Measurements from ENCODE around the gene RGS7.

RGS7 gene

GRCh38 chr1:240816472-240816871 is 540.5 kb downstream of the RGS7 start:
- TF ChIP-seq, protein P1, sequence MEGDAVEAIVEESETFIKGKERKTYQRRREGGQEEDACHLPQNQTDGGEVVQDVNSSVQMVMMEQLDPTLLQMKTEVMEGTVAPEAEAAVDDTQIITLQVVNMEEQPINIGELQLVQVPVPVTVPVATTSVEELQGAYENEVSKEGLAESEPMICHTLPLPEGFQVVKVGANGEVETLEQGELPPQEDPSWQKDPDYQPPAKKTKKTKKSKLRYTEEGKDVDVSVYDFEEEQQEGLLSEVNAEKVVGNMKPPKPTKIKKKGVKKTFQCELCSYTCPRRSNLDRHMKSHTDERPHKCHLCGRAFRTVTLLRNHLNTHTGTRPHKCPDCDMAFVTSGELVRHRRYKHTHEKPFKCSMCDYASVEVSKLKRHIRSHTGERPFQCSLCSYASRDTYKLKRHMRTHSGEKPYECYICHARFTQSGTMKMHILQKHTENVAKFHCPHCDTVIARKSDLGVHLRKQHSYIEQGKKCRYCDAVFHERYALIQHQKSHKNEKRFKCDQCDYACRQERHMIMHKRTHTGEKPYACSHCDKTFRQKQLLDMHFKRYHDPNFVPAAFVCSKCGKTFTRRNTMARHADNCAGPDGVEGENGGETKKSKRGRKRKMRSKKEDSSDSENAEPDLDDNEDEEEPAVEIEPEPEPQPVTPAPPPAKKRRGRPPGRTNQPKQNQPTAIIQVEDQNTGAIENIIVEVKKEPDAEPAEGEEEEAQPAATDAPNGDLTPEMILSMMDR (conservative IDR thresholded peaks at IDR 0.05; ENCODE audit: low read depth): no peak
- POLR2A ChIA-PET (ENCODE audit: low non-redundant PET): no interaction called here
- DNase-seq (ENCODE audit: low spot score): no peak
- no peak overlapping the region for H3K27ac ChIP-seq
- CTCF ChIA-PET: no interaction called here

- POLR2A ChIA-PET (ENCODE audit: low non-redundant PET): no interaction called here
- TF ChIP-seq, protein P1 (conservative IDR thresholded peaks at IDR 0.05; ENCODE audit: low read depth): no peak
- no peak for DNase-seq (ENCODE audit: low spot score)
- CTCF ChIA-PET: no interaction called here
- H3K27ac ChIP-seq: no peak overlapping the region
Observed at GRCh38 chr1:240813720-240814119, 543.3 kb downstream of the RGS7 start.

DNA sequence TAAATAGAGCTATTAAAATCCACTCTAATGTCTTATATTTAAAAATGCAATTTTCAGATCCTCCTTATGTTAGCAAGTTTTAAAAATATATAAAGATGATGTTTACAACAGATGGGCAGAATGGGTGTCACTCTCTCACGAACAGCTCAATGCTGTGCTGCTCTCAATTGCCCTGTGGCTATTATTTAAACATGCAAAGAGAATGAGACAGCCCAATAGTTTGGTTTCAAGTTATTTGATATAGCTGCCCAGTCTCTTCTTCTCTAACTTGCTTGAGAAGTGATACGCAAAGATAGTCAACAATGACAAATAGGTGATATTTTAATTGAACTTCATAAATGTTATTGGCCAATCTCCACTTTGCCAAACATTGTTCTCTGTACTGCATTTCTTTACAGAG is 545.7 kb downstream of the RGS7 start:
- TF ChIP-seq, protein P1 (conservative IDR thresholded peaks at IDR 0.05; ENCODE audit: low read depth): no peak
- ChIA-PET CTCF (interaction anchor here (0.6 to 0.7 kb wide), 2 partner anchors 149 to 1304 kb away, joined by 4 to 5 read pairs; no protein-coding TSS in a partner anchor), POLR2A (ENCODE audit: low non-redundant PET) (no interaction called here)
- H3K27ac ChIP-seq: no peak overlapping the region
- no peak for DNase-seq (ENCODE audit: low spot score)

- ChIA-PET CTCF (no interaction called here), POLR2A (ENCODE audit: low non-redundant PET) (no interaction called here)
- TF ChIP-seq, protein P1 (conservative IDR thresholded peaks at IDR 0.05; ENCODE audit: low read depth): no peak
- DNase-seq (ENCODE audit: low spot score): no peak
- no peak overlapping the region for H3K27ac ChIP-seq
Observed at GRCh38 chr1:240808381-240808780, 548.6 kb downstream of the RGS7 start.

DNA sequence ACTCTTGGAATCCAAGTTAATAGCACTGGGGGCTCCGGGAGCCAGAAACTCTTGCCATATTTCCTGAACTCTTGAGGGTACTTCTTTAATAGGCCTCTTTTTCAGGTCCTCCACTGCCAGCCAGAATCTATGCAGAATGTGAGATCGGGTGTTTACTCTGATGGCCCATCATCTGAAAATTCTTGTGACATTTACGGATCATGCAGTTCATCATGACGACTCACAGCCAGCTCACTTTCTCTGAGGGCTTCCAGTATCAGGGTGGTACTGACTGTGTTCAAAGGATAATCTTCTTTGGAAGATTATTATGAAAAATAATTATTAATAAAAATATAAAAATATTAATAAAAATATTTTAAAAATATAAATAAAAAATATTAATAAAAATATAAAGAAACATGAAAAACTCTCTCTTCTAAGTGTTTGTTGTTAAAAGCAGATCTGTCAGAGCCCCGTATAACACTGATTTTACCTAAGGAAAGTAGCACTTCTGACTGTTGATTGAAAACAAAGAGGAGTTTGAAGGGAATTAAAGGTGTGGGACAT is 550.7 kb downstream of the RGS7 start:
- no peak overlapping the region for H3K27ac ChIP-seq
- no peak for DNase-seq (ENCODE audit: low spot score)
- TF ChIP-seq, protein P1 (conservative IDR thresholded peaks at IDR 0.05; ENCODE audit: low read depth): no peak
- ChIA-PET POLR2A (ENCODE audit: low non-redundant PET) (no interaction called here), CTCF (no interaction called here)

- ChIA-PET POLR2A (ENCODE audit: low non-redundant PET) (no interaction called here), CTCF (interaction anchor here (0.6 to 0.8 kb wide), 2 partner anchors 52 to 1572 kb away, joined by 3 to 4 read pairs; no protein-coding TSS in a partner anchor)
- DNase-seq (ENCODE audit: low spot score): no peak
- TF ChIP-seq, protein P1 (conservative IDR thresholded peaks at IDR 0.05; ENCODE audit: low read depth): no peak
- H3K27ac ChIP-seq: no peak overlapping the region
Observed at GRCh38 chr1:240804475-240804874, 552.5 kb downstream of the RGS7 start.
